ENCODE results near the gene PCLO.
"Not testable (repeated sequence)": the region's sequence is repeated elsewhere in the genome, so short reads cannot be mapped to it uniquely, and the experiment has no call there.

PCLO gene

DNA sequence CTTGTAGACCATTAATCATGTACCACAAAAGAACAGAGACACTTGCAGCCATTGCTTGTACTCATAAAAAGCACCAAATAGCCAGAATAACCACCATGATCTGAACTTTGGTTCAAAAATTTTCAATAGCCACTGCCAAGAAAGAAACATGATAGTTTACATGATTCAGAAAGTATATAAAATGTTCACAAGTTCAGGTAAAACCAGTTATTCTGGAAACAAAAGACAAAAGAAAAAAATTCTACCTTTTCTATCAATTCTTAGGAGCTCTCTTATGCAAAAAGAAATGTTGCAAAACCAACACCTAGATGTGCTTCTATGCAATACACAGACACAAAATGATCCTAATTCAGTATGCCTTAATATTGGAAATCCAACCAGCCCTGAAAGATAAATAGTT is 108.7 kb downstream of the PCLO start:
- H3K4me1 Mint-ChIP-seq, result peaks cover 3% of the 10 kb centered on the region

DNA sequence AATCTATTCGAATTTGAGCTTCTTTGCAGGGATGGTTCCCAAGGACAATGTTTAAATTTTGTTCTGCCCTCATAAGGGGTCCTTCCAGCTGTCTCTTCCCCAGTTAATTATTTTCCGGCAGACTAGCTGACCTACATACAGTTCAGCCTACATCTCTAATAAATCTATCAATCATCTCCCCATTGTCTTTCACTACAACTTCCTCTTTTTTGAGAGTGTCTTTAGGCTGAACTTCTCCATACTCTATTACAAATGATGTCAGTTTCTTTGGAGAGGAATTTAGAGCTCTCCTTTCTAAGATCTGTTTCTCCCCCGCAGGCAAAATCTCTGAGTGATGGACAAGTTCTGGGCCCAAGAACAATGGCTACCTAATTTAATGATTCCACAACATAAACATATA is 122.2 kb downstream of the PCLO start:
- no peaks in the 10 kb centered on the region for H3K9me3 Mint-ChIP-seq
- H3K4me3 Mint-ChIP-seq, result no peak overlapping the region
- DNase-seq (ENCODE audit: low spot score in 2 of 2), result no peak
- H3K27me3 Mint-ChIP-seq, result no peaks in the 10 kb centered on the region
- no peaks in the 10 kb centered on the region for H3K4me1 Mint-ChIP-seq
- H3K27ac Mint-ChIP-seq, result no peak overlapping the region
- ATAC-seq (ENCODE audit: low read depth), result no peak
- no peaks in the 10 kb centered on the region for H3K36me3 Mint-ChIP-seq

More for the DNA sequence above, 108.7 kb downstream of the PCLO start:
- Mint-ChIP-seq H3K9me3 (peaks cover 2% of the 10 kb centered on the region), H3K4me3 (no peak overlapping the region), H3K27ac (no peak overlapping the region), H3K27me3 (no peaks in the 10 kb centered on the region), H3K36me3 (no peaks in the 10 kb centered on the region)
- ATAC-seq (ENCODE audit: low read depth), result no peak
- no peak for DNase-seq (ENCODE audit: low spot score in 2 of 2)

DNA sequence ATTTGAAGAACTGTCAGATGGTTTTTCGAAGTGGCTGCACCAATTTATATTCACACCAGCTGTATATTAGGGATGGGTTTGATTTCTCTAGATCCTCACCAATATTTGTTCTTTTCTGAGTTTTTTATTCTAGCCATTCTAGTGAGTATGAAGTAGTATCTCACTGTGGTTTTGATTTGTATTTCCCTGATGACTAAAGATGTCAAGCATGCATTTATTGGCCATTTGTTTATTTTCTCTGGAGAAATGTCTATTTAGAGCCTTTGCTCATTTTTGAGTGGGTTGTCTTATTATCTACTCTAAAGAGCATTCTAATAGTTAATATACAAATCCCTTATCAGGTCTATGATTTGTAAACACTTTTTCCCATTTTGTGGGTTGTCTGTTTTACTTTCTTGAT is 123.9 kb downstream of the PCLO start:
- no peak overlapping the region for H3K4me3 Mint-ChIP-seq
- no peaks in the 10 kb centered on the region for H3K27me3 Mint-ChIP-seq
- no peaks in the 10 kb centered on the region for H3K4me1 Mint-ChIP-seq
- no peak for DNase-seq (ENCODE audit: low spot score in 2 of 2)
- H3K9me3 Mint-ChIP-seq, result no peaks in the 10 kb centered on the region
- H3K36me3 Mint-ChIP-seq, result no peaks in the 10 kb centered on the region
- no peak overlapping the region for H3K27ac Mint-ChIP-seq
- no peak for ATAC-seq (ENCODE audit: low read depth)

DNA sequence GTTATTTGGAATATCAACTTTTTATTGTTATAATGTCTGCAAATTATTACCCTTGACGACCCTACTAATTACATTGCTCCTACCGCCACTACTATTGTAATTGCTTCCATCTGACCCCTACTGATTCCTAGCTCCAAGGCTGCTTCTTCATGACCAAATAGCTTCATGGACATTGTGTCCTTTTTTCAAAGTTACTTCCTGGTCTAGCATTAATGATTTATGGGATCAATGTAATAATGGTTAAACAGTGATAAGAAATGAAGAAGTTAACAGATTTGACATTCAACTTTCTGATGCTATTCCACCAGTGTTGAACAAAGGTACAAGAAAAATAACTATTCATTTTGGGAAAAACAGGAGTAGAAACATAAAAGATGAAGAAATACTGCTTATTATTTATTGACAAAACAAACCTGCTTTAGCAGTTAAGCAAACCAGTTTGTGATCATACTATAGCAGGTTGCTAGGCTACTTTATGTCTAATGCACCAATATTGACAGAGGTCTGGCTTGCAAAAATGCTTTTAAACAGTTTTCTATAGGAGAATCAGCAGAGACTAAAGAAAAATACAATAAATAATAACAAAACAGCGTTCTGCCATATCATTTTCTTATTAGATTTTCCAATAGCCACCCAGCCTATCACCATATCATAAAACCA is 125.8 kb downstream of the PCLO start:
- ATAC-seq (ENCODE audit: low read depth), result no peak

DNA sequence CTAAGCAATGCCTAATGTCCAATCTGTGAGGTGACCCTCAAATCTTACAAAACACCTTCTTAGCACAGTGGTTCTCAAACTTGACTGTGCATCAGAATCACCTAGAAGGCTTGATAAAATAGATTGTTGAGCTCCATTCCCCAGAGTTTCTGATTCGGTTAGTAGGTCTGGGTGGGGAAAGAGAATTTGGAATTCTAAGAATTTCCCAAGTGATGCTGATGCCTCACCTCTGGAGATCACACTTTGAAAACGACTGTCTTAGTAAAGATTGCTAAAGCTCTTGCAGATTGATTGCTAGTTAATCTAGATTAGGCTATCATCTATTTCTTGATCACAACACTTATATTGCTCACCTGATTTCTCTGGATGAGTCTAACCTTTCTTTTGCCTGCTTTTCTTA is 126.6 kb downstream of the PCLO start:
- no peak for ATAC-seq (ENCODE audit: low read depth)
- DNase-seq (ENCODE audit: low spot score in 2 of 2), result no peak
- peaks cover 1% of the 10 kb centered on the region for H3K9me3 Mint-ChIP-seq
- no peak overlapping the region for H3K4me3 Mint-ChIP-seq
- H3K27me3 Mint-ChIP-seq, result no peaks in the 10 kb centered on the region
- H3K36me3 Mint-ChIP-seq, result no peaks in the 10 kb centered on the region
- H3K4me1 Mint-ChIP-seq, result no peaks in the 10 kb centered on the region
- no peak overlapping the region for H3K27ac Mint-ChIP-seq

More for the DNA sequence above, 125.8 kb downstream of the PCLO start:
- DNase-seq (ENCODE audit: low spot score in 2 of 2), result no peak
- H3K36me3 Mint-ChIP-seq, result no peaks in the 10 kb centered on the region
- no peak overlapping the region for H3K4me3 Mint-ChIP-seq
- no peaks in the 10 kb centered on the region for H3K4me1 Mint-ChIP-seq
- no peak overlapping the region for H3K27ac Mint-ChIP-seq
- no peaks in the 10 kb centered on the region for H3K27me3 Mint-ChIP-seq
- no peaks in the 10 kb centered on the region for H3K9me3 Mint-ChIP-seq

DNA sequence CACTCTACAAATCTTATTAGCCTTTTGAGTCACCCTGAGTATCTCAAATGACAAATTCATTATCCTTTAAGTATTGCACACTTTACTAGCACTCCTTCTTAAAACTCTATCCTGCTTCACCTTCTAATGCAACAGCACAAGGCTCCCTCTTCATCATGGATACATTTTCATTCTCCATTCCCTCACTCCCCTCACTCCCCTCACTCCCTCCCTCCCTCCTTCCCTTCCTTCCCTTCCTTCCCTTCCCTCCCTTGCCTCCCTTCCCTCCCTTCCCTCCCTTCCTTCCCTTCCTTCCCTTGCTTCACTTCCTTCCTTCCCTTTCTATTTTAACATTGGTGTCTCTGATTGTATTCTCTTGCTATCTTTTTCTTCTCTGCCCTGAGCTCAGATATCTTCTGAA is 130.5 kb downstream of the PCLO start:
- ATAC-seq (ENCODE audit: low read depth), result no peak
- Mint-ChIP-seq H3K9me3 (peaks cover 1% of the 10 kb centered on the region), H3K27me3 (no peaks in the 10 kb centered on the region), H3K4me3 (no peak overlapping the region), H3K4me1 (no peaks in the 10 kb centered on the region), H3K36me3 (no peaks in the 10 kb centered on the region), H3K27ac (no peak overlapping the region)
- no peak for DNase-seq (ENCODE audit: low spot score in 2 of 2)

DNA sequence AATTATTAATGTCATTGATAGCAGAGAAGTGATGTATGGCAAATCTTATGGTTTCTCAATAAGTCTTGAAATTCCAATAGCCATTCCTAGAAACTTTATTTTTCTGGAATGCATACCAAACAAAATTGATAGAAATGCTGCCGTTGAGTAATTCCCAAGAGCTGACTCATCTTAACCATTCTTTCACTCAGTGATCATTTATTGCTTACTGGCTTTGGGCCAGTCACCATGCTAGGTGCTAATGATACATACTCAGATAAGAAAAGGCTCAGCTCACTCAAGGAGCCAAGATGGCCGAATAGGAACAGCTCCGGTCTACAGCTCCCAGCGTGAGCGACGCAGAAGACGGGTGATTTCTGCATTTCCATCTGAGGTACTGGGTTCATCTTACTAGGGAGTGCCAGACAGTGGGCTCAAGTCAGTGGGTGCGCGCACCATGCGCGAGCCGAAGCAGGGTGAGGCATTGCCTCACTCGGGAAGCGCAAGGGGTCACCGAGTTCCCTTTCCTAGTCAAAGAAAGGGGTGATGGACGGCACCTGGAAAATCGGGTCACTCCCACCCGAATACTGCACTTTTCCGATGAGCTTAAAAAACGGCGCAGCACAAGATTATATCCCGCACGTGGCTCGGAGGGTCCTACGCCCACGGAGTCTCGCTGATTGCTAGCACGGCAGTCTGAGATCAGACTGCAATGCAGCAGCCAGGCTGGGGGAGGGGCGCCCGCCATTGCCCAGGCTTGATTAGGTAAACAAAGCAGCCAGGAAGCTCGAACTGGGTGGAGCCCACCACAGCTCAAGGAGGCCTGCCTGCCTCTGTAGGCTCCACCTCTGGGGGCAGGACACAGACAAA is 138.6 kb downstream of the PCLO start:
- not testable (repeated sequence) for H3K9me3 Mint-ChIP-seq; H3K27ac Mint-ChIP-seq; DNase-seq (ENCODE audit: low spot score in 2 of 2); ATAC-seq (ENCODE audit: low read depth); H3K4me1 Mint-ChIP-seq; H3K27me3 Mint-ChIP-seq; H3K36me3 Mint-ChIP-seq; H3K4me3 Mint-ChIP-seq

DNA sequence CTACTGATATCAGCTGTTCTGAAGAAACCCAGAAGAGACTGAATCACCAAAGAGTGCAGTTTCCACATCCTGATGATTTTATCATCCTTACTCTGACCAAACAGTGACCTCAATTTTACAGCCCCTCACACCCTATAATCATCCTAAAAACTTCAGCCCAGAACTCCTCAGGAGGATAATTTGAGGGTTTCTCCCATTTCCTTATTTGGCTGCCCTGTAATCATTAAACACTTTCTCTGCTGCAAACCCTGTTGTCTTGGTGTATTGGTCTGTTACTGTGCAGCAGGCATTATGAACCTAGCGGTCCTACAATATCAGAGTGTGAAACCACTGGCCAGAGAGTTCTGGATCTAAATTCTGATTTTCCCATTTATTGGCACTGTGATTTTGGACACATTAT is 141.7 kb downstream of the PCLO start:
- no peaks in the 10 kb centered on the region for H3K36me3 Mint-ChIP-seq
- H3K27me3 Mint-ChIP-seq, result no peaks in the 10 kb centered on the region
- DNase-seq (ENCODE audit: low spot score in 2 of 2), result no peak
- ATAC-seq (ENCODE audit: low read depth), result no peak
- no peaks in the 10 kb centered on the region for H3K4me1 Mint-ChIP-seq
- H3K27ac Mint-ChIP-seq, result no peak overlapping the region
- no peak overlapping the region for H3K4me3 Mint-ChIP-seq
- H3K9me3 Mint-ChIP-seq, result peaks cover under 1% of the 10 kb centered on the region

DNA sequence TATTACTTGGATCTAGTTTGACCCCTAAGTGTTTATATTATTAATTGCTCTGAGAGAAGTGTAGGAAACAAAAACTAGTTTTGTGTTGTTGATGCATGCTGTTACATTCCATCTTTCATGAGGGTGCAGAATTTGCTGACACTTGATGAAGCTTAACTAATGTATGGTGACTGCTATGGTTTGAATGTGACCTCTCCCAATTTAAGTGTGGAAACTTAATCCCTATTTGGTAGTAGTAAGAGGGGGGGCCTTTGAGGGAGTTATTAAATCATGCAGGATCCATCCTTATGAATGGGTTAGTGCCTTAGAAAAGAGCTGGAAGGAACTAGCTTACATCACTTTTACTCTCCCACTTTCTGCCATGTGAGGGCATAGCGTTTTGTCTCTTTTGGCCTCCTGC is 142.5 kb downstream of the PCLO start:
- no peaks in the 10 kb centered on the region for H3K4me1 Mint-ChIP-seq
- H3K9me3 Mint-ChIP-seq, result peaks cover 2% of the 10 kb centered on the region
- no peak for ATAC-seq (ENCODE audit: low read depth)
- no peak overlapping the region for H3K27ac Mint-ChIP-seq
- no peak overlapping the region for H3K4me3 Mint-ChIP-seq
- no peaks in the 10 kb centered on the region for H3K36me3 Mint-ChIP-seq
- no peak for DNase-seq (ENCODE audit: low spot score in 2 of 2)
- no peaks in the 10 kb centered on the region for H3K27me3 Mint-ChIP-seq

DNA sequence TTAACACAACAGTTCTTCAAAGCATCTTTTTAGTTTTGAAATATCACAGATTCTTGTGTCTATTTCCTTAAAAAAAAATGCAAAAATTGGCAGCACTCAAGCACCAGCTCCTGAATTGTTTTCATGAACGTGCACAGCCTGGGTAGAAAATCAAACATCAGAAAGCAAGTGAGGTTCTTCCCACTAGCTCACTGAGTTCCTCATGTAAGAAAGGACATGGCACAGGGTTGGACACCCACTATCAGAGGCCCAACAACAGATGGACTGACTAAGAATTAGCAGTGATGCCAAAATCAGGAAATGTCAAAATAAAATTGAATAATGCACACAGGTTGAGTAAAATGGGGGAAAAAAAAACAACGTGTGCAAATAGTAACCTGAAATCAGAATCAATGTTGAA is 146.8 kb downstream of the PCLO start:
- Mint-ChIP-seq H3K27ac (no peak overlapping the region), H3K27me3 (no peaks in the 10 kb centered on the region), H3K4me1 (no peaks in the 10 kb centered on the region), H3K4me3 (no peak overlapping the region), H3K36me3 (no peaks in the 10 kb centered on the region), H3K9me3 (peaks cover 2% of the 10 kb centered on the region)
- ATAC-seq (ENCODE audit: low read depth) (no peak), DNase-seq (ENCODE audit: low spot score in 2 of 2) (no peak)

DNA sequence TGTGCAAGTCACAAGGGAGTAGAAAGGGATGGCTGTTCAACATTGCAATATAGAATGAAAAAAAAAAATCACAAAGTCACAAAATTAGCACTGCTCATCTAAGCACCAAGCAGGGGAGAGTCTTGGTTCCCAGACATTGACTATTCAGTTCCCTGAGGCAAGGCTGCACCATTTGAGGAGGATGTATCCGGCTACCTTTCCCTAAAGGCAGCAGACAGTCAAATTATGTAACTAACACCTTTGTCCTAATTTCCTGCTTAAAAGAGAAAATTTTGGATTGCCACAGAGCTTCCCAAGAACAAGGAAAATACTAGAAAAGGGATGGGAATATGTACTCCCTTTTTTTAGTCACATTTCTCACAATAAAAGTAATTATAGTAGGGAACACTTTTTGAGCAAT is 148.1 kb downstream of the PCLO start:
- no peaks in the 10 kb centered on the region for H3K27me3 Mint-ChIP-seq
- ATAC-seq (ENCODE audit: low read depth) (no peak), DNase-seq (ENCODE audit: low spot score in 2 of 2) (no peak)
- H3K27ac Mint-ChIP-seq, result no peak overlapping the region
- H3K4me3 Mint-ChIP-seq, result no peak overlapping the region
- no peaks in the 10 kb centered on the region for H3K36me3 Mint-ChIP-seq
- H3K4me1 Mint-ChIP-seq, result no peaks in the 10 kb centered on the region
- peaks cover 6% of the 10 kb centered on the region for H3K9me3 Mint-ChIP-seq

DNA sequence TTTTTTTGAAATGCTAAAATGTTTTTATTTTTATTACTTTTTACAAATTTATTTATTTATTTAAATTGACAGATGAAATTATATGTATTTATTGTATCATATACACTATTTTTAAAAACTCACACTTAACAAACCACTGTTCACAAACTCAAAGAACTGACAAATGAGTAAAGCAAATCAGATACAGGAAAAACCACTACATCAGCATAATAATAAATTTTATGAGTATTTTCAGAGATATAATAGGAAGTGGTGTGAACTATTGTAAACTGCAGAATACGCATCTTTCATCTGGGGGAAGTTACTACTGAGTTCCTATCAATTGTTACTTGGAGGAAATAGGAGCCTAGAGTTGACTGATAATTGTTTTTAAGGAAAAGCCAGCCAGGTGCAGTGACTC is 150.7 kb downstream of the PCLO start:
- Mint-ChIP-seq H3K9me3 (peaks cover 6% of the 10 kb centered on the region), H3K4me3 (no peak overlapping the region), H3K27me3 (no peaks in the 10 kb centered on the region), H3K36me3 (no peaks in the 10 kb centered on the region), H3K27ac (no peak overlapping the region), H3K4me1 (no peaks in the 10 kb centered on the region)
- DNase-seq (ENCODE audit: low spot score in 2 of 2) (no peak), ATAC-seq (ENCODE audit: low read depth) (no peak)

DNA sequence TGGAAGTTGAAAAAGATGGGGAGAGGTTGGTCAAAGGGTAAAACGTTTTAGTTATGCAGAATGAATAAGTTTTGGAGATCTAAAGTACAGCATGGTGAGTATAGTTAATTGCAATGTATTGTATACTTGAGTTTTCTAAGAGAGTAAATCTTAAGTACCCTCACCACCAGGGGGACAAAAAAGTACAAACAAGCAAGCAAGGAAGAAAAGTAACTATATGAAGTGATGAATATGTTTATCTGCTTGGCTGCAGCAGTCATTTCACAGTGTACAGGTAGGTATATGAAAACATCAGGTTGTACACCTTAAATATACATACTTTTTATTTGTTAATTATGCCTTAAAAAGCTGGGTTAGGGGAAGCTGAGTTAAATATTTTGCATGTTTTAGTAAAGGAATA is 157.3 kb downstream of the PCLO start:
- Mint-ChIP-seq H3K4me3 (no peak overlapping the region), H3K4me1 (no peaks in the 10 kb centered on the region), H3K27ac (no peak overlapping the region), H3K27me3 (no peaks in the 10 kb centered on the region), H3K9me3 (peaks cover 4% of the 10 kb centered on the region), H3K36me3 (no peaks in the 10 kb centered on the region)
- DNase-seq (ENCODE audit: low spot score in 2 of 2) (no peak), ATAC-seq (ENCODE audit: low read depth) (no peak)

DNA sequence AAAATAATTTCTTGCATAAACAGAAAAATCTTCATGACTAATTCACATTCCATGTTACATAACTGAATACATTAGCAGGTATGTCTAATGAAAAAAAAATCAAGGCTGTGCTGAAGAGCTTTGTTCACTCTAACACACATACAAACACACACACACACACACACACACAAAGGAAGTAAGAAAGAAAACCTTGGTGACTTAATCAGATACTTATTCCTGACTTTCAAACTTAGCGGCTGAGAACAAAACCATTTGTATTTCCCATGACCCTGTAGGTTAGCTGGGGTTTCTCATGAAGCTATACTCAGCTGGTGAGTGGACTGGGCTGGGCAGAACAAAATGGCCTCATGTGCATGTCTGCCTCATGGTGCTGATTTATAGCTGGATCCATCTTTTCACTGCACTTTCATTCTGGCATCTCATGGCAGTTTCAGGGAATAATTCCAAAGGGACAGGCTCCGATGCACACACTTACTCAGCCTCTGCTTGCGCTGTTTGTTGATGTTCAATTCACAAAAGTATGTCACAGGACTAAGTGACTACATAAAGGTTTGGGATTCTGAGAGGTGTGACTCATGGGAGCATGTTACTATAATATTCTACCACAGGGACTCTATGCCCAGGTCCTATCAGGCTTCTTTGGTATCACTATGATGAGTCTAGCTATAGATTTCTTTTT is 161.2 kb downstream of the PCLO start:
- DNase-seq (ENCODE audit: low spot score in 2 of 2) (no peak), ATAC-seq (ENCODE audit: low read depth) (no peak)
- no peak overlapping the region for H3K4me3 Mint-ChIP-seq
- peaks cover 6% of the 10 kb centered on the region for H3K9me3 Mint-ChIP-seq
- H3K36me3 Mint-ChIP-seq, result no peaks in the 10 kb centered on the region
- H3K4me1 Mint-ChIP-seq, result no peaks in the 10 kb centered on the region
- H3K27ac Mint-ChIP-seq, result no peak overlapping the region
- H3K27me3 Mint-ChIP-seq, result no peaks in the 10 kb centered on the region

Data from memory B cell (primary cell).